Measurements from ENCODE around the gene ZNF646.

The ZNF646 gene

DNA sequence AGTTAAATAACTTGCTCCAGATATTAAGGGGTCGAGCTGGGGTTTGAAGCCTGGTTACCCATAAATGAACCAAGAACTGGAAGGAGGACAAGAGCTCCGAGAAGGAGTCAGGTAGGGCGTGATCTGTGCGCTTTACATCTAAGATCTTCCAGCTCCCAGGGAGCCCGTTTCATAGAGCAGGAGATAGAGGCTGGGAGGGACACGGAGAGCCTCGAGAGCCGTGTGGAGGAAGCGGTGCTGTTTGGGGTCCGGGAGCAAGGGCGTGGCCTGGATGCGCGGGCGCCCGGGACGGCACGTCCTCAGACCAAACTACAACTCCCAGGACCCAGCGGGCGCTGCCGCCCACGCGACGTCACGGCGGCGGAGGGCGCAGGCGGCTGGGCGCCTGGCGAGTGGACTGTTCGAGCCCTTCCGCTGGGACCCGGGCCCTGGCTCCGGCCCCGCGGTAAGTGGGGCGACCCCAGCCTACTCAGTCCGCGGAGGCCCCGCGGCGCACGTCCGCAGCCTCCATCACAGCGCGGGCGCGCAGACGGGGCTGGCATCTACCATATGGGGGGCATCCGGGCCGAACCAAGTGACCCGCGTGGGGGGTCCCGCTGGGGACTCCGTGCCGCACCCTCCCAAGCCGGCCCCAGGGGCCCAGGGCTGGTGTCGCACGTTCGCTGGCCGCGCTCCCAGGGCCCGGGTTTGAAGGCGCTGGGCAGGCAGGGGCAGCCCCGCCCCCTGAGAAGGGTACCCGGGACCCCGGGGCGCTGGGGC, 34.0 kb downstream of the ZNF646 start, which contains the start of gene BCKDK:
Gene BCKDK, plus strand, starts transcription at position 352 of the 759 bp plus-strand sequence. CDS start 838 bp downstream, outside the sequence.
- peak; percentile 62 to 80 (median 70) for DNase-seq (ENCODE audit: low read depth in 2 of 3, low spot score in 1 of 3)

DNA sequence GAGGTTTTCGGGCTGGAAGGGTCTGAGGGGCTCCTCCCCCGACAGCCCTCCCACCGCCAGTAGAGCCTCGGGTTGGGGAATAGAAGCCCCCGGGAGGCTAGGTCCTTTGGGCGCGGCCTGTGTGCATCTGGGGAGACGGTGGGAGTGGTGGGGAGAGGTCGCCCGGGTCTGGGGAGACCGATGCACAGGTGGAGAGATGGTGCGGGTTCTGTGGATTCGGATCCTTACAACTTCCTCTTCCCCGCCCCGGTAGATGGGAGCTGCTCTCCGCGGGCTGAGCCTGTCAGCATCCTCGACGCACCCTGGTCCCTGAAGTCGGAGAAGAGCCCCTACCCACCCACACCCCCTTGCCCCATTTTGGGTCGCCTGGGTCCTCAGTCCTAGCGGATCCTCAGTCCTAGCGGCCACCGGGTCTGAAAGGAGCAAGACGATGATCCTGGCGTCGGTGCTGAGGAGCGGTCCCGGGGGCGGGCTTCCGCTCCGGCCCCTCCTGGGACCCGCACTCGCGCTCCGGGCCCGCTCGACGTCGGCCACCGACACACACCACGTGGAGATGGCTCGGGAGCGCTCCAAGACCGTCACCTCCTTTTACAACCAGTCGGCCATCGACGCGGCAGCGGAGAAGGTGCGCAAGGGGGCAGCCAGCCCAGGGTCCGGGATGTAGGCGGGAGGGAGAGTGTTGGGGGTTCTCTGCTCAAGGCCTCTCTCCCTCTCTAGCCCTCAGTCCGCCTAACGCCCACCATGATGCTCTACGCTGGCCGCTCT, 34.8 kb downstream of the ZNF646 start:
- DNase-seq (ENCODE audit: low read depth in 2 of 3, low spot score in 1 of 3) = no peak

DNA sequence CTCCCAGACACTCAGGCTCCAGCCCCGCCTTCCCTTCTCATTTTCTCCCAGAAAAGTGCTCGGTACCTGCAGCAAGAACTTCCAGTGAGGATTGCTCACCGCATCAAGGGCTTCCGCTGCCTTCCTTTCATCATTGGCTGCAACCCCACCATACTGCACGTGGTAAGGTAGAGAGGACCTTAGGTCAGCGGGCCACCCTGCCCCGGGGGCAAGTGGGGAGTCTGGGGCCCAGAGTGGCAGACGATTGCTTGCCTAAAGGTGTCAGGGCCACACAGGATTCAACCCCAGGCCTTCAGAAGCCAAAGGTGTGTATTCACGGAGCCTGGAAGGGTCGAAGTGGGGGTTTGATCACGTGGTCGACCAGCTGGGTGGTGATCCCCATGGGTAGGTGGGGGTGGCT, 35.4 kb downstream of the ZNF646 start:
- DNase-seq (ENCODE audit: low read depth in 2 of 3, low spot score in 1 of 3) = no peak

DNA sequence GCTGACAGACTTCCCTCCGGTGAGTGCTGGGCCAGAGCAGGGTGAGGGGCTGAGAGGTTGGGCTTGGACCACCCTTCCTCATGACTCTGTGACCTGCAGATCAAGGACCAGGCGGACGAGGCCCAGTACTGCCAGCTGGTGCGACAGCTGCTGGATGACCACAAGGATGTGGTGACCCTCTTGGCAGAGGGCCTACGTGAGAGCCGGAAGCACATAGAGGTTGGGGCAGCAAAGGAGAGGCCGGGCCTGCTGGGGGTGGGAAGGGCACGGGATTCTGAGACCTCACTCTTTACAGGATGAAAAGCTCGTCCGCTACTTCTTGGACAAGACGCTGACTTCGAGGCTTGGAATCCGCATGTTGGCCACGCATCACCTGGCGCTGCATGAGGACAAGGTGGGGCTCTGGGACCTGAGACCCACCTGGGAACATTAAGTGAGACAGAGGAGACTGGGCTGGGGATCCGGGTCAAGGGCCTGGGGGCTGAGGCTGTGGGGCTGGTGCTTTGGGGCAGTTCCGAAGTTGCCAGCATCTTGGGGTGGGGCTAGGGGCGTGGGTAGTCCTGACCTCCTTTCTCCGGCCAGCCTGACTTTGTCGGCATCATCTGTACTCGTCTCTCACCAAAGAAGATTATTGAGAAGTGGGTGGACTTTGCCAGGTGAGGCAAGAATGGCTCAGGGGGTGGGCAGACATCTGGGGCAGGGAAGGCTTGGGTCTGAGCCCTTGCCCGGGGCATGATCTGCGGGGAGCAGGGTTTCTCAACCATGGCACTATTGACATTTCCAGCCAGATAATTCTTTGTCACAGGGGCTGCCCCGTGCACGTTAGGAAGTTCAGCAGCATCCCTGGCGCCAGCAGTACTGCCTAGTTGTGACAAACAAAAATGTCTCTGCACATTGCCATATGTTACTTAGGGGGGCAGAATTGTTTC, 36.1 kb downstream of the ZNF646 start:
- no peak for DNase-seq (ENCODE audit: low read depth in 2 of 3, low spot score in 1 of 3)

DNA sequence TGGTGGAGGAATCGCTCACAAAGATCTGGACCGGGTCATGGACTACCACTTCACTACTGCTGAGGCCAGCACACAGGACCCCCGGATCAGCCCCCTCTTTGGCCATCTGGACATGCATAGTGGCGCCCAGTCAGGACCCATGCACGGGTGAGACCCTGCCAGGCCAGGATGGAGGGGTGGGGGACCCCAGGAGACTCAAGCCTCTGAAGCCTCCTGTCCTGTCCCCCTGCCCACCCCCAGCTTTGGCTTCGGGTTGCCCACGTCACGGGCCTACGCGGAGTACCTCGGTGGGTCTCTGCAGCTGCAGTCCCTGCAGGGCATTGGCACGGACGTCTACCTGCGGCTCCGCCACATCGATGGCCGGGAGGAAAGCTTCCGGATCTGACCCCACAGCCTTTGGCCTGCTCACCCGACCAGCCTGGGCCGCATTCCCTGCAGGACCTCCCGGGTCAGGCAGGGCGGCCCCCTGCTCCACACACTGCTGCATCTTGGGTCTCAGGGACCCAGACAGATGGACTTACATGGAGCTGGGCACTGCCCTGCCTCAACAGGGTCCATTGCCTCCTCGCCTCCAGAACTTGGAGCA, 37.8 kb downstream of the ZNF646 start:
- DNase-seq (ENCODE audit: low read depth in 2 of 3, low spot score in 1 of 3) = no peak

DNA sequence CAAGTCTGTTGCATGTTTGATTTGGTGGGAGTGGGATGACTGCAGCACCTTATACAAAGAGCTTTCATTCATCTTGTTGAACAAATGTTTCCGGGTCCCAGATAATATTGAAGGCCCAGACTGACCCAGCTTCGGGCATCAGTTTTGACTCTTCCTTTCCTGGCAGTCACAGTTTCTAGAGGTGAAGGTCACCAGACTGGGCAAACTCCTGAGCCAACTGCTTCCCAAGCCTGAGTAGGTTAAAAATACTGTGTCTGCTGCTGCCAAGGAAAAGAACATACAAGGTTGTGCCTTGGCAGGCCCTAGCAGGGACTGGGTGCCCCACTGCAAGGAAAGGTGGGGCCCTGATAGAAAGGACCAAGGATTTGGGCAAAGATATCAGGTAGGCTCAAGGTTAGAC, 38.5 kb downstream of the ZNF646 start:
- no peak for DNase-seq (ENCODE audit: low read depth in 2 of 3, low spot score in 1 of 3)

DNA sequence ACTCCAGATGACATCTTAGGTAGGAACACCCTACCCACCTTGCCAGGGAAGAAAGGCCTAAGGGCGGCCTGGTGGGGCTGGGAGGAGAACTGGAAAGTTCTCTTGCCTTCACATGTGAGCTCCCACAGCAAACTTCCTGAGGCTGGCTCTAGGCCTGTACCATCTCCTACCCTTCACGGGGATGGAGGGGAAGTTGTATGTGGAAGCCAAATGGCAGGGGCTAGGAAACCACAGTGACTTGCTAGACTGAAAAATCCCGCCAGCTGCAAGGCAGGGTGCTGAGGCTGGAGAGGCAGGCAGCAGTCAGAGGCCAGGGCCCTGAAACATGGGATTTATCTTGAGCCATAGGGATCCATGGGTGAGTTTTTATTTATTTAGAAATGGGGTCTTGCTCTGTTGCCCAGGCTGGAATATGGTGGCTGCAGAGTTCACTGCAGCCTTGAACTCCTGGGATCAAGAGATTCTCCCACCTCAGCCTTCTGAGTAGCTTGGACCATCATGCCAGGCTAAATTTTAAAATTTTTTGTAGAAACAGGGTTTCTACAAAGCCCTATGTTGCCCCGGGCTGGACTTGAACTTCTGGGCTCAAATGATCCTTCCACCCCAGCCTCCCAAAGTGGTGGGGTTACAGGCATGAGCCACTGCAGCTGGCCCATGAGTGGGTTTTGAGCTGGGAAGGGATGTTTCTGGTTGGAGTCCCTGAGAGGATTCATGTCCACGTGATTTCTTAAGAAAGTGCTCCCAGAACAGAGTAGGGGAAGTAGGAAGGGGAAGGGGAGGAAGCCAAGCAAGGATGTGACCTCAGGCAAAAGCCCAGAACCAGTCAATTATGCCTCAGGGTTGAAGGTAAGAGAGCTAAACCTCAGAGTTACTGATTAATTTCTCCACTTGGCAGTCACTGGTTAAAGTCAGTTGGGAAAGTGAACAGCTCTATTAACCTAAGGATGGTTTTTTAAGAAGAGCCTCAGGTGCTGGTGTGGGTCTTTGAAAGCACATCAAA, 39.2 kb downstream of the ZNF646 start:
- no peak for DNase-seq (ENCODE audit: low read depth in 2 of 3, low spot score in 1 of 3)

DNA sequence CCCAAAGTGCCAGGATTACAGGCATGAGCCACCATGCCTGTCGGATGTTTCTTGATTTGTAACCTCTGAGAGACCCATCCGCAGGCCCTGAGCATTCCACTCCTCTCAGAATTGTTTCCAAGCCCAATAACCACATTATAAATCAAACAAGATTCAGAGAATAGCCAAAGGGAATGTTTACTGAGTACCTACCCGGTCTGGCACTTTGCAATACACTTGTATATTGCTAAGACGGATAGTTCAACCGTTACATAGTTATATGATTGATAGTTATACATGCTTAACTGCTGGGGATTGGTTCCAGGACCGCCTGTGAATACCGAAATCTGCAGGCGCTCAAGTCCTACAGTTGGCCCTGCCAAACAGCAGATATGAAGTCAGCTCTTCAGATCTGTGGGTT, 40.2 kb downstream of the ZNF646 start:
- DNase-seq (ENCODE audit: low read depth in 2 of 3, low spot score in 1 of 3) = no peak

DNA sequence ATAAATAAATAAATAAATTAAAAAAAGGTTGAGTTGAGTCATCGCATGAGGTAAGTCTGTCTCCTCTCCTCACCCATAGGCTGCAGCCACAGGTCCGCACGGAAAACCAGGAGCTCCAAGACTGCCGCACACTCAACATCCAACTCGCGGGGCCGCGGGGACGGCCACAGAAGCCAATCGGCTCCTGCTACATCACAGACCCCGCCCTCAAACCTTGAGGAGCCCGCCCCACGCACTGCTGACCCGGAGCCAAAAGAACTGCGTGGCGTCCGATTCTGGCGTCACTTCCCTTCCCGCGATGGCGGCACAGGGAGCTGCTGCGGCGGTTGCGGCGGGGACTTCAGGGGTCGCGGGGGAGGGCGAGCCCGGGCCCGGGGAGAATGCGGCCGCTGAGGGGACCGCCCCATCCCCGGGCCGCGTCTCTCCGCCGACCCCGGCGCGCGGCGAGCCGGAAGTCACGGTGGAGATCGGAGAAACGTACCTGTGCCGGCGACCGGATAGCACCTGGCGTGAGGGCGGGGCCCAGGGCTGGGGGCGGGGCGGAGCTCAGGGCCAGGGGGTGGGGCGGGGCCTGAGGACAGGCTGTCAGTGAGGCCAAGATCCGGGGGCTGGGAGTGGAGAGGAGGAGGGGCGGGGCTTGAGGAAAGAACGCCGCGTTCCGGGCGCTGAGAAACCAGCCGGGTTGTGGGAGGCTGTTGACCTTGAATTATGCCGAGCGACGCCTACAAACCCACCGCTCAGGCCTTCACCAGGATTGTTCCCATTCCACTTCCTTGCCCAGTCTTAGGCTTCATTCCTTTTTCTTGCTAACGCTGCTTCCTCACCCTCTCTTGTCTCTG, 43.4 kb downstream of the ZNF646 start, which contains the start of gene KAT8:
Gene KAT8, plus strand, starts transcription at position 281 of the 839 bp plus-strand sequence. Its CDS starts 18 bp downstream, at position 299.
- DNase-seq (ENCODE audit: low read depth in 2 of 3, low spot score in 1 of 3) = peak; percentile 97 to 98 (median 97)

DNA sequence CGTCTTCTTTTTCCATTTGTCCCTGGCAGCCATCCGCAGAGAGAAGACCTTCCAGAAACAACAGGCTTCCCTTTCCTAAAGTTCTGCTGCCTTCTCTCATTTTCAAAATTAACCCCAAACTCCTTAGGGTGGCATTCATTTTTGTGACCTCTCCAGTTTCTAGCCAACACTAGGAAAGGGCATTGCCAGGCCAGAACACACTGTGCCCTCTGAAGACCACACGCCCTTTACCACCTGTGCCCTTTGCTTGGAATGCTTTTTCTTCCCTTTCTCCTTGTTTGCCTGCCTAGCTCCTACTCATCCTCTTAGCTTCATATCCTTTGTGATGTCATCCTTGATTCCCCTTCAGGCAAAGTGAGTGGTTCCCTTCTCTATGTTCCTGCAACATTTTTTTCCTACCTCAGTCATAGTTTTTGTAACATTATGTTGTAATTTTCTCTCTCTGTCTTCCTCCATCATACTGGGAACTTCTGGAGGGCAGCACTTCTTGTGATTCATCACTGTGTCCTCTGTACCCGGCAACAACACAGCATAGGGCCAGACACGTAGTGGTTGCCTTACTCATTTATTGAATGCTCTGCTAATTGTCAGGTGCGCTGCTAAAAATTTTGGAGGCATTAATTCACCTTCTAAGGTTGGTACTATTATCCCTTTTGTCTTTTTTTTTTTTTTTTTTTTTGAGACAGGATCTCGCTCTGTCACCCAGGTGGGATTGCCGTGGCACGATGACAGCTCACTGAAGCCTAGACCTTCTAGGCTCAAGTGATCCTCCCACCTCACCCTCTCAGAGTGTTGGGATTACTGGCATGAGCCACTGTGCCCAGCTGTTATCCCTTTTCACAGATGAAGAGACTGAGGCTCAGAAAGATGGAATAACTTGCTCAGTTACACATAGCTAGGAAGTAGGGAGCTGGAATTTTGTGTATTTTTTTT, 44.3 kb downstream of the ZNF646 start:
- no peak for DNase-seq (ENCODE audit: low read depth in 2 of 3, low spot score in 1 of 3)

DNA sequence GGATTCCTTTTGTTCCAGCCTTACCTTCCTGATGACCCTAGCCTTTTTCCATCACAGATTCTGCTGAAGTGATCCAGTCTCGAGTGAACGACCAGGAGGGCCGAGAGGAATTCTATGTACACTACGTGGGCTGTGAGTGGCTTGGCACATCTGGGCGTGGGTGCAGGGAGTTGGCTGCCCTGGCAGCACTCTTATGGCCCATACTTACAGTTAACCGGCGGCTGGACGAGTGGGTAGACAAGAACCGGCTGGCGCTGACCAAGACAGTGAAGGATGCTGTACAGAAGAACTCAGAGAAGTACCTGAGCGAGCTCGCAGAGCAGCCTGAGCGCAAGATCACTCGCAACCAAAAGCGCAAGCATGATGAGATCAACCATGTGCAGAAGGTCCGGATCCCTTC, 45.9 kb downstream of the ZNF646 start:
- no peak for DNase-seq (ENCODE audit: low read depth in 2 of 3, low spot score in 1 of 3)

DNA sequence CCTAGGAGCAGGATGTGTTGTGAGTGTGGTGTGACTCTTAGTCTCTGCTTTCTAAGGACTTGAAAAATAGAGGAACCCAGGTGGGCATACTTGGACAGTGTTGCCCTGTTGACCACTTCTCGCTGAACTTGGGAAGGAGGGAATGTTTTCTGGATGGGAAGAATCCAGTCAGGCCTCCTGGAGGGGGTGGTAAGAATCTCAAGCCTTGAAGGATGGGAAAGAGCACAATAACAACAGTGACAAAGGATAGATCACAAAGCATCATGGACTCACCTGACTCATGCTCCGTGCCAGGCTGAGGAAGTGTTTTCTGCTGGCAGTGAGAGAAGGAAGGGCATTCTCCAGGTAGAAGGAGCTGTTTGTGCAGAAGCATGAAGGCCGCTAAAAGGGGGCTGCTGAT, 51.6 kb downstream of the ZNF646 start:
- no peak for DNase-seq (ENCODE audit: low read depth in 2 of 3, low spot score in 1 of 3)

DNA sequence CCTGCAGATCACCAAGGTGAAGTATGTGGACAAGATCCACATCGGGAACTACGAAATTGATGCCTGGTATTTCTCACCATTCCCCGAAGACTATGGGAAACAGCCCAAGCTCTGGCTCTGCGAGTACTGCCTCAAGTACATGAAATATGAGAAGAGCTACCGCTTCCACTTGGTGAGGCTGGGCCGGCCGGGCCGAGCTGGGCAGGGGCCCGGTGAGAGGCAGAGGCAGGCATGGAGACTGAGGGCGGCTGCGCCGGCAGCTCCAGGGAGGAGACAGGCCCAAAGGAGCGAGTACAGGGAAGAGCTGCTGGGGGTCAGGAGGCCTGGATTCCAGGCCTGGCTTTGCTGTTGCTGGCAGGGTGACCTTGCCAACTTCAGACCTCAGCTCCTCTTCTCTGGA, 53.0 kb downstream of the ZNF646 start:
- no peak for DNase-seq (ENCODE audit: low read depth in 2 of 3, low spot score in 1 of 3)

DNA sequence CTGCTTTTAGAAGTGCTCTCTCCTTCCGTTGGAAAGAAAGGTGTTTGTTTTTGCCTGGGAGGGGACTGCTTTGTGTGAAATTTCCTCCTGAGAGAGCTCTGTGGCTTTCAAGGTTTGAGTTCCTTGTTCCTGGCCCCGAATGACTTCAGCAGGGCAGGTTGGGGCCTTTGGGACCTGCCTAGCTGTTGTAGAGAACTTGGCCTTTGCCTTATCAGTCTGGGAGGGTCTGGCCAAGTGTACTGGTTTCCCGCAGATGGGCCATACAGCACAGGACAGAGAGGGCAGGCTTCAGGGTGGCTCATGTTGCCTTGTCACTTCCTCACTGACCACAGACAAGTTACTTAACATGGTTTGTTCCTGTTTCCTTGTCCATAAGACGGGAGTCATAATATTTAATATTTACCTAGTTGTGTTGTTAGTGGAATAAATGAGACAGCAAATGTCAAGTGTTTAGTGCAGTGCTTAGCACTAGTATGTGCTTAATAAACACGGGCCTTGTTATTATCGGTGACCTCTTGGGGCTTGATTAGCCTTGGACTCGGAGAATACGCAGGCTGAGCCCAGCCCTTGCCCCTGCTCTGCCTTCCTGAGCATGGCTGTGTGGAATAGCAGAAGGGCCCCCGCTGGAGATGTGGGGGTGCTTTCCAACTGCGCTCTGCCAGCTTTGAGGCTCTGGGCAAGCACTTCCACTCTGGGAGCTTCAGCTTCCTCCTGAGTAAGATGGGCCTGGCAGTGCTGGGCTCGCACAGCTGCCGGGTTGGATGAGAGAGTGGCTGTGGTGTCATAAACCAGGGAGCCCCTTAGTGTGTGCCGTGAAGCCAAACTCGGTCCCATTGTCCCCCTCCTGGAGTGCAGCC, 54.7 kb downstream of the ZNF646 start:
- DNase-seq (ENCODE audit: low read depth in 2 of 3, low spot score in 1 of 3) = no peak

DNA sequence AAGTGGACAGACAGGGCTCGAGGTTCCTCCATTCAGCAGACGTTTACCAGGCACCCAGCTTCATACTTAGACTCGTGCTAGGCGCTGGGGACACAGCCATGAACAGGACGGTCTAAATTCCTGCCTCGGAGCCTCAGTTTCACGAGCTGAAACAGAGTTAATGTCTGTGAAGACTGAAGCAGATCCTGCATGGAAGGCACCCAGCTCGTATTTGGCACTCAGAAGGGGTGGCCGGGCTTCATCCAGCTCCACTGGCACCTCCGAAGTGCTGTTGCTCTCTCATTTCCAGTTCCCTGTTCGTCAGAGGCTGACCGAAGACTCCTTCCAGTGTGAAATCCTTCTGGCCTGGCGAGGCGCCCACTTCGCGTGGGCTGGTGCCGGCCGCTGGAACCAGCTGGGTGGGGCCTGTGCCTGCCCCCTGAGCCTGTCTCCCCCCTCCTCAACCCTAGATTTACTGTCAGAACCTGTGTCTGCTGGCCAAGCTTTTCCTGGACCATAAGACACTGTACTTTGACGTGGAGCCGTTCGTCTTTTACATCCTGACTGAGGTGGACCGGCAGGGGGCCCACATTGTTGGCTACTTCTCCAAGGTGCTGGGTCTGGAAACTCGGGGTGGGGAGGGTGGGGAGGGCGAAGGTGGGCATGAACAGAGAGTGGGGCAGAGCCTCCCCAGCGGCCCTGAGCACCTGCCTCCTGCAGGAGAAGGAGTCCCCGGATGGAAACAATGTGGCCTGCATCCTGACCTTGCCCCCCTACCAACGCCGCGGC, 55.5 kb downstream of the ZNF646 start:
- DNase-seq (ENCODE audit: low read depth in 2 of 3, low spot score in 1 of 3) = no peak

DNA sequence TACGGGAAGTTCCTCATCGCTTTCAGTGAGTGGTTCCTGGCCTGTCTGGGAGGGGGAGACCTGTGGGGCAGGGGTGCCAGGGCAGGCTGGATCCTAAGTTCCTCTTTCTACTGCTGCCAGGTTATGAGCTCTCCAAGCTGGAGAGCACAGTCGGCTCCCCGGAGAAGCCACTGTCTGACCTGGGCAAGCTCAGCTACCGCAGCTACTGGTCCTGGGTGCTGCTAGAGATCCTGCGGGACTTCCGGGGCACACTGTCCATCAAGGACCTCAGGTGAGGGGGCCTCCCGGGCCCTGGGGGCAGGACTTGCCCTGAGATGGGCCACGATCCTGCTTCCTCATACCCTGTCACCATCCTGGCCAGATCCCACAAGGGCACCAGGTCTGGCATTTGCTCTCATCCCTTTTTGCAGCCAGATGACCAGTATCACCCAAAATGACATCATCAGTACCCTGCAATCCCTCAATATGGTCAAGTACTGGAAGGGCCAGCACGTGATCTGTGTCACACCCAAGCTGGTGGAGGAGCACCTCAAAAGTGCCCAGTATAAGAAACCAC, 56.2 kb downstream of the ZNF646 start:
- no peak for DNase-seq (ENCODE audit: low read depth in 2 of 3, low spot score in 1 of 3)
